SK-MEL-5 (cell line): Measurements from ENCODE around the gene GFOD2. TPM values are rescaled to one million over a fixed set of nuclear protein-coding genes. Genes with fewer than 3 reads are reported as not detected.
"Not testable (repeated sequence)": the region's sequence is repeated elsewhere in the genome, so short reads cannot be mapped to it uniquely, and the experiment has no call there.

Source experiments
- DNase-seq: peaks from one replicate; pipeline ENCODE4 v3.0.0-alpha.2; 2016; ENCODE audit warnings: low read depth, low spot score
- in situ Hi-C: cut with HindIII; loops from 2 replicates; pipeline ENCODE4 v1.10.0; 2016; ENCODE audit warnings: low sequenced_read_pairs, high pct_unique_total_duplicates, low pct_unique_long_range_greater_than_20kb
- total RNA-seq: library from RNA; depleted of rRNA; stranded (reverse); fragments of >200 nt; shearing (Covaris generic); gene quantifications from 2 replicates; pipeline ENCODE4 v1.2.3, GENCODE V29; 2014

GFOD2 gene
- total RNA-seq, 1 experiment from 2014 or later = 10.5 TPM

GRCh38 chr16:67714522-67714921, 4.6 kb downstream of the GFOD2 start:
- in situ Hi-C loops = no loop called here
- no peak for DNase-seq

- in situ Hi-C loops = no loop called here
- DNase-seq = no peak
Observed at GRCh38 chr16:67713647-67714273, 5.4 kb downstream of the GFOD2 start.

GRCh38 chr16:67710607-67711006, 8.5 kb downstream of the GFOD2 start:
- in situ Hi-C loops = no loop called here
- no peak for DNase-seq

- DNase-seq = no peak
- in situ Hi-C loops = no loop called here
Observed at GRCh38 chr16:67709050-67709449, 10.1 kb downstream of the GFOD2 start.

DNA sequence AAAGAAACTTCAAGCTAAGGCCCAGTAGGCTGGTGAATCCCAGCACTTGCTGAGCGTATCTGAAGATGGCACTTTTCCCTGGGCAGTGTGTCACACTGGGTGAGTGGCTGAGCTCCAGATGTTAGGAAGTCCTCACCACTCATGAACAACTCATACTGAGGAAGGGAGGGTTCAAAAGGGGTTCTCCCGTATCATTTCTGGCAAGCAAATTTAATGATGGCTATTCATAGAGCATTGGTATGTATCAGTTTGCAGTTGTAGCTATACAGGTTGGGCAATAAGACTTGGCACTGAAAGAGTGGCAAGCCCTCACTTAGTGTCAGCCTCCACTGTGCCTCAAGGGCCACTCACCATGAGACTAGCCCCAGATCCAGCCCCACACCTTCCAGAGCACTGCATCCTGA, 10.7 kb downstream of the GFOD2 start:
- DNase-seq = no peak
- in situ Hi-C loops = no loop called here

DNA sequence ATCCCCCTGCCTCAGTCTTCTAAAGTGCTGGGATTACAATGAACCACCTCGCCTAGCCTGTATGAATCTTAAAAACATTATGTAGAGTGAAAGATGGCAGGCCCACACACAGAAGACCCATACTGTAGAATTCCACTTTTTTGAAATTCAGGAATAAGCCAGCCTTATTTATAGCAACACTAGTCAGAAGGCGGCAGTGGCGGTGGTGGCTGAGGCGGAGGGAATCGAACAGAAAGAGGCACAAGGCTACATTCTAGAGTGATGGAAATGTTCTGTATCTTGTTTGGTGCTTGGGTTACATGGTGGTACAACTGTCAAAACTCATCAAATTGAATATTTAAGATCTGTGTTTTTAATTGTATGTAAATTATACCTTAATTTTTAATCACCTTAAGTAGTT, 11.3 kb downstream of the GFOD2 start:
- in situ Hi-C loops = no loop called here
- no peak for DNase-seq

GRCh38 chr16:67707210-67707609, 11.9 kb downstream of the GFOD2 start:
- DNase-seq = no peak
- in situ Hi-C loops = no loop called here

- DNase-seq = no peak
- in situ Hi-C loops = no loop called here
Observed at GRCh38 chr16:67704110-67704509, 15.0 kb downstream of the GFOD2 start.

DNA sequence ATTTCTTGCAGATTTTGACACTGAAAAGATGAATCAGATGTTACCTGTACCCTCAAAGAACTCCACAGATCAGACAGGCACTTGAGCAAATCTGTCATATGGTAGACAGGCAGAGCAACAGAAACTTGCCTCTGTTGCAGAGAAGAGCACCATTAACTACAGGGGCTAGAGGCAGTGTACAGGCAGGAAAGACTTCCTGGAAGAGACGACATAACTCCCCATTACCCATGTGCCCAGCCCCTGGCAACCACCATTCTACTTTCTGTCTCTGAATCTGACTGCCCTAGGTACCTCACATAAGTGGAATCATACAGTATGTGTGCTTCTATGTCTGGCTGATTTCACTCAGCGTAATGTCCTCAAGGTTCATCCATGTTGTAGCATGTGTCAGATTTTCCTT, 15.5 kb downstream of the GFOD2 start:
- DNase-seq = no peak
- in situ Hi-C loops = no loop called here

GRCh38 chr16:67702130-67702529, 17.0 kb downstream of the GFOD2 start:
- in situ Hi-C loops = no loop called here
- DNase-seq = no peak

GRCh38 chr16:67701420-67701819, 17.7 kb downstream of the GFOD2 start:
- DNase-seq = no peak
- in situ Hi-C loops = no loop called here

DNA sequence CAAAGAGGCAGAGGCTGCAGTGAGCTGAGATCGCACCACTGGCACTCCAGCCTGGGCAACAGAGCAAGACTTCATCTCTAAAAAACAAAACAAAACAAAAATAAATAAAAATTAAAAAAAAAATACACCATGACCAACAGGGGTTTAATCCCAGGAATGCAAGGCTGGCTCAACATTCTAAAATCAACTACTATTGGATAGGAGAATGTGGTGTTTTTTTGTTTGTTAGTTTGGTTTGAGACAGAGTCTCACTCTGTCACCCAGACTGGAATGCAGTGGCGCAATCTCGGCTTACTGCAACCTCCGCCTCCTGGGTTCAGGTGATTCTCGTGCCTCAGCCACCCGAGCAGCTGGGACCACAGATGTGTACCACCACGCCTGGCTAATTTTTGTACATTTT, 19.9 kb downstream of the GFOD2 start:
- no peak for DNase-seq
- in situ Hi-C loops = no loop called here

GRCh38 chr16:67697422-67698185, 21.5 kb downstream of the GFOD2 start:
- DNase-seq = no peak
- in situ Hi-C loops = no loop called here

GRCh38 chr16:67694611-67695010, 24.5 kb downstream of the GFOD2 start:
- no peak for DNase-seq
- in situ Hi-C loops = no loop called here

DNA sequence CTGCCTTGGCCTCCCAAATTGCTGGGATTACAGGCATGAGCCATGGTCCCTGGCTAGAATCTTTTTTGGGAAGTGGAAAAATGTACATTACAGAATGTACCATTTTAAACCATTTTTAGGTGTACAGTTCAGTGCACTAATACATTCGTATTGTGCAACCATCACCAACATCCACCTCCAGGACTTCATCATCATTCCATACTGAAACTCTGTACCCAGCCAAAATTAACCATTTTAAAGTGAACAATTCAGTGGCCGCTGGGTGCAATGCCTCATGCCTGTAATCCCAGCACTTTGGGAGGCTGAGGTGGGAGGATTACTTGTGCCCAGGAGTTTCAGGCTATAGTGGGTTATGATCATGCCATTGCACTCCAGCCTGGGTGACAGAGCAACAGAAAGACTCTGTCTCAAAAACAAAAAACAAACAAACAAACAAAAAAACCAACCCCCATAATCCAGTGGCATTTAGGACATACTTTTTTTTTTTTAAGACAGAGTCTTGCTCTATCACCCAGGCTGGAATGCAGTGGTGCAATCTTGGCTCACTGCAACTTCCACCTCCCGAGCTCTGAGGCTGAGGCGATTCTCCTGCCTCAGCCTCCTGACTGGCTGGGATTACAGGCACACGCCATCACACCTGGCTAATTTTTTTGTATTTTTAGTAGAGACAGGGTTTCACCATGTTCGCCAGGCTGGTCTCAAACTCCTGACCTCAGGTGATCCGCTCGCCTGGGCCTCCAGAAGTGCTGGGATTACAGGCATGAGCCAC, 25.4 kb downstream of the GFOD2 start:
- DNase-seq, in situ Hi-C loops: not testable (repeated sequence)

GRCh38 chr16:67685388-67686112, 33.6 kb downstream of the GFOD2 start:
- no peak for DNase-seq
- in situ Hi-C loops = no loop called here

- in situ Hi-C loops = no loop called here
- DNase-seq = no peak
Observed at GRCh38 chr16:67683767-67684166, 35.3 kb downstream of the GFOD2 start.
